Keratinocyte (primary cell): Measurements from ENCODE around the gene PCNX4. TPM values are rescaled to one million over a fixed set of nuclear protein-coding genes. Genes with fewer than 3 reads are reported as not detected.

Source experiments
- DNase-seq: peaks from one replicate; pipeline ENCODE4 v3.0.0-alpha.2; 2011; ENCODE audit warnings: low read depth, missing footprints, low spot score
- FAIRE-seq: peaks from 2 replicates; lab custom pipeline; 2011; peaks lifted over from hg19 to GRCh38; lab: Jason Lieb, UNC
- H2AFZ ChIP-seq: 2 replicates; pipeline ENCODE4 v1.6.0; 2012; ENCODE audit warnings: low read length, control low read depth, inconsistent platforms; ENCODE audit not compliant: control insufficient read depth
- H3K27ac ChIP-seq: 2 replicates; pipeline ENCODE4 v1.5.1; 2011; ENCODE audit warnings: low read length; ENCODE audit not compliant: control insufficient read depth, insufficient read depth
- H3K27me3 ChIP-seq: 3 replicates; pipeline ENCODE4 v1.6.0; 2011; ENCODE audit warnings: low read length; ENCODE audit not compliant: control insufficient read depth, insufficient read depth; ENCODE audit errors: extremely low read depth
- H3K36me3 ChIP-seq, 2 experiments: 2 replicates in 1 of 2; 3 replicates in 1 of 2; pipeline ENCODE4 v1.5.1; 2011; ENCODE audit warnings: low read length in 2 of 2, mild to moderate bottlenecking in 1 of 2; ENCODE audit not compliant: control insufficient read depth in 2 of 2, insufficient read depth in 2 of 2; ENCODE audit errors: extremely low read depth in 1 of 2
- H3K4me1 ChIP-seq: 3 replicates; pipeline ENCODE4 v1.5.1; 2011; ENCODE audit warnings: low read length; ENCODE audit not compliant: control insufficient read depth, insufficient read depth; ENCODE audit errors: extremely low read depth
- H3K4me2 ChIP-seq: 3 replicates; pipeline ENCODE4 v1.6.0; 2011; ENCODE audit warnings: low read depth, low read length; ENCODE audit not compliant: control insufficient read depth, insufficient read depth; ENCODE audit errors: extremely low read depth
- H3K4me3 ChIP-seq, 3 experiments: fragments of 200-600 bp in 1 of 3; sonication (generic) in 1 of 3; 2 replicates in 2 of 3; 3 replicates in 1 of 3; pipeline ENCODE4 v1.5.1; 2011 to 2016; ENCODE audit warnings: low read length in 3 of 3, mild to moderate bottlenecking in 3 of 3, control low read depth in 2 of 3, inconsistent platforms in 1 of 3, low read depth in 1 of 3, mixed read lengths in 1 of 3, mixed run types in 1 of 3, moderate library complexity in 1 of 3; ENCODE audit not compliant: control insufficient read depth in 2 of 3, insufficient read depth in 2 of 3; ENCODE audit errors: extremely low read depth in 1 of 3
- H3K79me2 ChIP-seq: 2 replicates; pipeline ENCODE4 v1.6.0; 2012; ENCODE audit warnings: low read length; ENCODE audit not compliant: control insufficient read depth, insufficient read depth
- H3K9ac ChIP-seq: 3 replicates; pipeline ENCODE4 v1.6.0; 2011; ENCODE audit warnings: low read length; ENCODE audit not compliant: control insufficient read depth, insufficient read depth; ENCODE audit errors: extremely low read depth
- H3K9me1 ChIP-seq: 3 replicates; pipeline ENCODE4 v1.6.0; 2011; ENCODE audit warnings: low read length; ENCODE audit not compliant: control insufficient read depth, insufficient read depth; ENCODE audit errors: extremely low read depth
- H3K9me3 ChIP-seq: 2 replicates; pipeline ENCODE4 v1.5.1; 2012; ENCODE audit warnings: low read depth, low read length; ENCODE audit not compliant: control insufficient read depth
- H4K20me1 ChIP-seq: 3 replicates; pipeline ENCODE4 v1.6.0; 2011; ENCODE audit warnings: low read length; ENCODE audit not compliant: control insufficient read depth, insufficient read depth; ENCODE audit errors: extremely low read depth
- EZH2 ChIP-seq: IDR thresholded peaks from one replicate; pipeline ENCODE4 v1.6.1; 2012; ENCODE audit warnings: inconsistent platforms, mild to moderate bottlenecking, low read length, moderate library complexity
- dilution Hi-C: fragments of 300-500 bp; cut with MboI; formaldehyde crosslinking; loops from one replicate; pipeline ENCODE4 v1.7.0; 2020; ENCODE audit warnings: low sequenced_read_pairs; ENCODE audit not compliant: extremely low pct_ligation_motif_present
- polyA plus RNA-seq, 5 experiments: library from polyadenylated mRNA; depleted of rRNA in 3 of 5; stranded (reverse) in 3 of 5; stranded (forward) in 1 of 5; unstranded in 1 of 5; fragments of >200 nt; gene quantifications; 1 replicate in 1 of 5; 2 replicates in 3 of 5; 3 replicates in 1 of 5; pipeline versions ENCODE4 v1.2.1 to v1.2.3, GENCODE V29; 2011 to 2012; ENCODE audit warnings: missing spikeins in 2 of 5, low read depth in 1 of 5, low replicate concordance in 1 of 5
- TF ChIP-seq, protein P1 (sequence below), 3 experiments: IDR thresholded peaks in 1 of 3; conservative IDR thresholded peaks in 1 of 3; optimal IDR thresholded peaks in 1 of 3; 2 replicates in 2 of 3; 3 replicates in 1 of 3; pipeline versions ENCODE3 to v1.5.1; 2011; ENCODE audit warnings: low read length in 3 of 3, mild to moderate bottlenecking in 3 of 3, moderate library complexity in 2 of 3, control low read depth in 1 of 3, inconsistent platforms in 1 of 3; ENCODE audit not compliant: insufficient read depth in 2 of 3; ENCODE audit errors: extremely low read depth in 1 of 3

The PCNX4 gene
- polyA plus RNA-seq, 1 donor (not counting 4 experiments of a cell fraction or from before 2014, with no cell fraction given), result 49.8 TPM

- H3K4me3 ChIP-seq, result no peak overlapping the region
- H3K4me1 ChIP-seq, result no peaks in the 10 kb centered on the region
- no peaks in the 10 kb centered on the region for H3K9me3 ChIP-seq
- no peak overlapping the region for H2AFZ ChIP-seq
- no peaks in the 10 kb centered on the region for H3K27me3 ChIP-seq
- no peak for TF ChIP-seq EZH2
- TF ChIP-seq, protein P1, sequence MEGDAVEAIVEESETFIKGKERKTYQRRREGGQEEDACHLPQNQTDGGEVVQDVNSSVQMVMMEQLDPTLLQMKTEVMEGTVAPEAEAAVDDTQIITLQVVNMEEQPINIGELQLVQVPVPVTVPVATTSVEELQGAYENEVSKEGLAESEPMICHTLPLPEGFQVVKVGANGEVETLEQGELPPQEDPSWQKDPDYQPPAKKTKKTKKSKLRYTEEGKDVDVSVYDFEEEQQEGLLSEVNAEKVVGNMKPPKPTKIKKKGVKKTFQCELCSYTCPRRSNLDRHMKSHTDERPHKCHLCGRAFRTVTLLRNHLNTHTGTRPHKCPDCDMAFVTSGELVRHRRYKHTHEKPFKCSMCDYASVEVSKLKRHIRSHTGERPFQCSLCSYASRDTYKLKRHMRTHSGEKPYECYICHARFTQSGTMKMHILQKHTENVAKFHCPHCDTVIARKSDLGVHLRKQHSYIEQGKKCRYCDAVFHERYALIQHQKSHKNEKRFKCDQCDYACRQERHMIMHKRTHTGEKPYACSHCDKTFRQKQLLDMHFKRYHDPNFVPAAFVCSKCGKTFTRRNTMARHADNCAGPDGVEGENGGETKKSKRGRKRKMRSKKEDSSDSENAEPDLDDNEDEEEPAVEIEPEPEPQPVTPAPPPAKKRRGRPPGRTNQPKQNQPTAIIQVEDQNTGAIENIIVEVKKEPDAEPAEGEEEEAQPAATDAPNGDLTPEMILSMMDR (optimal IDR thresholded peaks at IDR 0.05 in 1 of 3, IDR thresholded peaks at IDR 0.05 in 1 of 3, conservative IDR thresholded peaks at IDR 0.05 in 1 of 3; ENCODE audit: extremely low read depth in 1 of 3, insufficient read depth in 2 of 3, low read length in 3 of 3), result no peak
- no peak overlapping the region for H3K27ac ChIP-seq
- DNase-seq (no peak), FAIRE-seq (no peak)
- no peaks in the 10 kb centered on the region for H3K79me2 ChIP-seq
- no peaks in the 10 kb centered on the region for H4K20me1 ChIP-seq
- dilution Hi-C loops, result no loop called here
- H3K9me1 ChIP-seq, result no peaks in the 10 kb centered on the region
- no peak overlapping the region for H3K9ac ChIP-seq
- no peaks in the 10 kb centered on the region for H3K36me3 ChIP-seq
- H3K4me2 ChIP-seq, result no peak overlapping the region
Observed at GRCh38 chr14:60196291-60196690, 104.6 kb downstream of the PCNX4 start.

DNA sequence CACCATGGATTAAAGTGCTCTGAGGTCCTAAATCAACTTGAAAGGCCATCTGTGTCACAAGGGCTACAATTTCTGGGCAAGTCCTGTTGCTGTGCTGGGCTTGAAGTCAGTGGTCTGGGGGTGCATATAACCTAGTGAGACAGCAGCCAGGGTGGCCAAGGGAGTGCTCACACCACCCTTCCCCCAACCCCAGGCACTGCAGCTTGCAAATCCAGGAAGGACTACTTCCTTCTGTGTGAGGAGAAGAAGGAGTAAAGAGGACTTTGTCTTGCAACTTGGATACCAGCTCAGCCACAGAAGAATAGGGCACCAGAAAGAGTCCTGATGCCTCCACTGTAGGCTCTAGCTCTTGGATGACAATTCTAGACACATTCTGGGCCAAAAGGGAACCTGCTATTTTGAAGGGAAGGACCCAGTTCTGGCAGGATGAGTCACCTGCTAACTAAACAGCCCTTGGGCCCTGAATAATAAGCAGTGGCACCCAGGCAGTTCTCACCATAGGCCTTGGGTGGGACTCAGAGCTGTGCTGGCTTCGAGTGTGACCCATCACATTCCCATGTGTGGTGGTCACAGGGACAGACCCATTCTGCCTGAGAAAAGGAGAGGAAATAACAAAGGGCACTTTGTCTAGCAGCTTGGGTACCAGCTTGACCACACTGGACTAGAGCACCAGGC, 106.0 kb downstream of the PCNX4 start:
- H3K27me3 ChIP-seq, result no peaks in the 10 kb centered on the region
- H3K36me3 ChIP-seq, result no peaks in the 10 kb centered on the region
- no peak overlapping the region for H3K27ac ChIP-seq
- dilution Hi-C loops, result no loop called here
- H2AFZ ChIP-seq, result no peak overlapping the region
- H3K9ac ChIP-seq, result no peak overlapping the region
- no peak for FAIRE-seq
- no peaks in the 10 kb centered on the region for H4K20me1 ChIP-seq
- DNase-seq, result no peak
- H3K4me2 ChIP-seq, result no peak overlapping the region
- no peak for TF ChIP-seq EZH2
- TF ChIP-seq, protein P1 (optimal IDR thresholded peaks at IDR 0.05 in 1 of 3, IDR thresholded peaks at IDR 0.05 in 1 of 3, conservative IDR thresholded peaks at IDR 0.05 in 1 of 3; ENCODE audit: extremely low read depth in 1 of 3, insufficient read depth in 2 of 3, low read length in 3 of 3), result no peak
- no peaks in the 10 kb centered on the region for H3K4me1 ChIP-seq
- H3K9me1 ChIP-seq, result no peaks in the 10 kb centered on the region
- no peaks in the 10 kb centered on the region for H3K79me2 ChIP-seq
- H3K4me3 ChIP-seq, result no peak overlapping the region
- no peaks in the 10 kb centered on the region for H3K9me3 ChIP-seq
